ENCODE measurements around the gene ZFPM1.

Gene ZFPM1

GRCh38 chr16:88445583-88445960 is 7.5 kb upstream of the ZFPM1 start:
- Mint-ChIP-seq H3K9me3 (no peaks in the 10 kb centered on the region), H3K27ac (no peak overlapping the region), H3K4me3 (no peak overlapping the region), H3K27me3 (peaks cover 39% of the 10 kb centered on the region), H3K4me1 (peaks cover 4% of the 10 kb centered on the region), H3K36me3 (no peaks in the 10 kb centered on the region)
- no peak for DNase-seq
- CTCF ChIA-PET: interaction anchor here (0.8 kb wide), 1 partner anchor 115 kb away, joined by 3 read pairs; no protein-coding TSS in a partner anchor

- Mint-ChIP-seq H3K27me3 (peaks cover 44% of the 10 kb centered on the region), H3K4me3 (no peak overlapping the region), H3K36me3 (no peaks in the 10 kb centered on the region), H3K27ac (no peak overlapping the region), H3K9me3 (no peaks in the 10 kb centered on the region), H3K4me1 (peaks cover 4% of the 10 kb centered on the region)
- DNase-seq: no peak
- CTCF ChIA-PET: no interaction called here
Observed at GRCh38 chr16:88446061-88446460, 7.0 kb upstream of the ZFPM1 start.

GRCh38 chr16:88446736-88447135 is 6.3 kb upstream of the ZFPM1 start:
- Mint-ChIP-seq H3K27ac (no peak overlapping the region), H3K27me3 (peaks cover 51% of the 10 kb centered on the region), H3K4me1 (peaks cover 4% of the 10 kb centered on the region), H3K36me3 (no peaks in the 10 kb centered on the region), H3K4me3 (no peak overlapping the region), H3K9me3 (no peaks in the 10 kb centered on the region)
- no peak for DNase-seq
- CTCF ChIA-PET: interaction anchor here (0.5 to 1.4 kb wide), 2 partner anchors 9 to 10 kb away, joined by 4 to 7 read pairs; no protein-coding TSS in a partner anchor

- no peak overlapping the region for H3K27ac Mint-ChIP-seq
- H3K27me3 Mint-ChIP-seq: peaks cover 60% of the 10 kb centered on the region
- no peaks in the 10 kb centered on the region for H3K36me3 Mint-ChIP-seq
- CTCF ChIA-PET: interaction anchor here (1.4 kb wide), 1 partner anchor 10 kb away, joined by 7 read pairs; no protein-coding TSS in a partner anchor
- H3K4me3 Mint-ChIP-seq: no peak overlapping the region
- no peak for DNase-seq
- peaks cover 13% of the 10 kb centered on the region for H3K4me1 Mint-ChIP-seq
- H3K9me3 Mint-ChIP-seq: no peaks in the 10 kb centered on the region
Observed at GRCh38 chr16:88447881-88448280, 5.2 kb upstream of the ZFPM1 start.

GRCh38 chr16:88448461-88449266 is 4.4 kb upstream of the ZFPM1 start:
- Mint-ChIP-seq H3K27me3 (peaks cover 60% of the 10 kb centered on the region), H3K4me1 (peaks cover 9% of the 10 kb centered on the region), H3K36me3 (no peaks in the 10 kb centered on the region), H3K27ac (peak overlapping the region; percentile 39), H3K9me3 (no peaks in the 10 kb centered on the region), H3K4me3 (no peak overlapping the region)
- DNase-seq: no peak
- CTCF ChIA-PET: interaction anchor here (1.1 kb wide), 1 partner anchor 11 kb away, joined by 3 read pairs; no protein-coding TSS in a partner anchor

GRCh38 chr16:88449267-88449561 is 3.9 kb upstream of the ZFPM1 start:
- CTCF ChIA-PET: interaction anchor here (1.1 kb wide), 1 partner anchor 12 kb away, joined by 3 read pairs; no protein-coding TSS in a partner anchor
- H3K4me1 Mint-ChIP-seq: peaks cover 9% of the 10 kb centered on the region
- peaks cover 60% of the 10 kb centered on the region for H3K27me3 Mint-ChIP-seq
- no peak for DNase-seq
- H3K36me3 Mint-ChIP-seq: no peaks in the 10 kb centered on the region
- peak overlapping the region; percentile 39 for H3K27ac Mint-ChIP-seq
- H3K4me3 Mint-ChIP-seq: no peak overlapping the region
- H3K9me3 Mint-ChIP-seq: no peaks in the 10 kb centered on the region

- no peak overlapping the region for H3K27ac Mint-ChIP-seq
- CTCF ChIA-PET: no interaction called here
- H3K36me3 Mint-ChIP-seq: no peaks in the 10 kb centered on the region
- no peak for DNase-seq
- peaks cover 24% of the 10 kb centered on the region for H3K4me1 Mint-ChIP-seq
- peak overlapping the region; percentile 80 for H3K4me3 Mint-ChIP-seq
- no peaks in the 10 kb centered on the region for H3K9me3 Mint-ChIP-seq
- H3K27me3 Mint-ChIP-seq: peaks cover 64% of the 10 kb centered on the region
Observed at GRCh38 chr16:88451586-88452481, 1.2 kb upstream of the ZFPM1 start.

GRCh38 chr16:88452482-88453216 is 431 bp upstream of the ZFPM1 start:
- H3K27ac Mint-ChIP-seq: peak overlapping the region; percentile 81
- CTCF ChIA-PET: no interaction called here
- no peaks in the 10 kb centered on the region for H3K36me3 Mint-ChIP-seq
- H3K4me1 Mint-ChIP-seq: peaks cover 28% of the 10 kb centered on the region
- peaks cover 58% of the 10 kb centered on the region for H3K27me3 Mint-ChIP-seq
- no peaks in the 10 kb centered on the region for H3K9me3 Mint-ChIP-seq
- H3K4me3 Mint-ChIP-seq: peak overlapping the region; percentile 80
- peak; percentile 98 for DNase-seq

GRCh38 chr16:88453611-88454522 is 787 bp downstream of the ZFPM1 start:
- H3K27me3 Mint-ChIP-seq: peaks cover 49% of the 10 kb centered on the region
- H3K27ac Mint-ChIP-seq: peak overlapping the region; percentile 92
- H3K4me1 Mint-ChIP-seq: peaks cover 30% of the 10 kb centered on the region
- H3K9me3 Mint-ChIP-seq: no peaks in the 10 kb centered on the region
- CTCF ChIA-PET: no interaction called here
- peak overlapping the region; percentile 89 for H3K4me3 Mint-ChIP-seq
- no peaks in the 10 kb centered on the region for H3K36me3 Mint-ChIP-seq
- DNase-seq: peak; percentile 52

- H3K27me3 Mint-ChIP-seq: peaks cover 42% of the 10 kb centered on the region
- H3K36me3 Mint-ChIP-seq: no peaks in the 10 kb centered on the region
- peak overlapping the region; percentile 89 for H3K4me3 Mint-ChIP-seq
- CTCF ChIA-PET: no interaction called here
- no peaks in the 10 kb centered on the region for H3K9me3 Mint-ChIP-seq
- DNase-seq: peak; percentile 67
- peaks cover 35% of the 10 kb centered on the region for H3K4me1 Mint-ChIP-seq
- peak overlapping the region; percentile 92 for H3K27ac Mint-ChIP-seq
Observed at GRCh38 chr16:88454523-88454947, 1.5 kb downstream of the ZFPM1 start.

GRCh38 chr16:88455610-88456355 is 2.7 kb downstream of the ZFPM1 start:
- Mint-ChIP-seq H3K36me3 (no peaks in the 10 kb centered on the region), H3K4me3 (peak overlapping the region; percentile 72), H3K4me1 (peaks cover 39% of the 10 kb centered on the region), H3K27me3 (peaks cover 30% of the 10 kb centered on the region), H3K9me3 (no peaks in the 10 kb centered on the region), H3K27ac (peak overlapping the region; percentile 49)
- DNase-seq: peak; percentile 70
- CTCF ChIA-PET: no interaction called here

GRCh38 chr16:88456356-88457292 is 3.5 kb downstream of the ZFPM1 start:
- Mint-ChIP-seq H3K4me1 (peaks cover 42% of the 10 kb centered on the region), H3K36me3 (no peaks in the 10 kb centered on the region), H3K4me3 (peak overlapping the region; percentile 72), H3K27ac (peak overlapping the region; percentile 49), H3K27me3 (peaks cover 21% of the 10 kb centered on the region), H3K9me3 (no peaks in the 10 kb centered on the region)
- no peak for DNase-seq
- CTCF ChIA-PET: interaction anchor here (0.6 to 1.1 kb wide), 2 partner anchors 10 to 104 kb away, joined by 3 to 4 read pairs; no protein-coding TSS in a partner anchor
